H1 (cell line): ENCODE results near the gene SLC6A18. TPM values are rescaled to one million over a fixed set of nuclear protein-coding genes. Genes with fewer than 3 reads are reported as not detected.

Experiments used
- CTCF ChIA-PET: fragments of 300-600 bp; sonication (Branson Sonifier 250); formaldehyde crosslinking; loops from one replicate; lab custom pipeline; 2021; ENCODE audit not compliant: partially characterized antibody; lab: Charles Lee
- POLR2A ChIA-PET: fragments of 300-600 bp; sonication (Branson Sonifier 250); formaldehyde crosslinking; loops from one replicate; lab custom pipeline; 2021; ENCODE audit warnings: inconsistent platforms; ENCODE audit not compliant: partially characterized antibody; lab: Charles Lee
- DNase-seq, 2 experiments: peaks; one replicate each; pipeline versions ENCODE4 v3.0.0 to v3.0.0-alpha.2; 2010 to 2022; ENCODE audit warnings: low spot score in 2 of 2, low read depth in 1 of 2, mixed read lengths in 1 of 2
- FAIRE-seq: peaks from 2 replicates; lab custom pipeline; 2011; peaks lifted over from hg19 to GRCh38; lab: Jason Lieb, UNC
- H2AFZ ChIP-seq: 2 replicates; pipeline ENCODE4 v1.8.1; 2012; ENCODE audit warnings: low read length, inconsistent platforms
- H2AK5ac ChIP-seq: 2 replicates; pipeline ENCODE4 v1.6.1; 2013; ENCODE audit warnings: low read depth, low read length
- H2BK120ac ChIP-seq: replicated peaks from 2 replicates; pipeline ENCODE3; 2013; ENCODE audit warnings: low read depth, low read length, inconsistent platforms
- H2BK12ac ChIP-seq: 2 replicates; pipeline ENCODE4 v1.6.1; 2013; ENCODE audit warnings: low read depth, low read length
- H2BK15ac ChIP-seq: 2 replicates; pipeline ENCODE4 v1.6.1; 2013; ENCODE audit warnings: low read length
- H2BK20ac ChIP-seq: 2 replicates; pipeline ENCODE4 v1.6.1; 2013; ENCODE audit warnings: low read length
- H2BK5ac ChIP-seq: 2 replicates; pipeline ENCODE4 v1.6.1; 2013; ENCODE audit warnings: low read depth, low read length
- H3K14ac ChIP-seq: 2 replicates; pipeline ENCODE4 v1.6.1; 2013; ENCODE audit warnings: inconsistent platforms; ENCODE audit not compliant: insufficient read length
- H3K18ac ChIP-seq: 2 replicates; pipeline ENCODE4 v1.6.1; 2013; ENCODE audit warnings: low read length; ENCODE audit errors: extremely low read depth
- H3K23ac ChIP-seq: 2 replicates; pipeline ENCODE4 v1.6.1; 2013; ENCODE audit warnings: inconsistent platforms; ENCODE audit not compliant: insufficient read length
- H3K23me2 ChIP-seq: 2 replicates; pipeline ENCODE4 v1.6.1; 2013; ENCODE audit warnings: low read depth, low read length
- H3K27ac ChIP-seq: 2 replicates; pipeline ENCODE4 v1.6.1; 2011; ENCODE audit warnings: low read depth, low read length, inconsistent platforms
- H3K27me3 ChIP-seq, 4 experiments: replicated peaks in 1 of 4; 1 replicate in 1 of 4; 2 replicates in 3 of 4; pipeline versions ENCODE4 v1.6.1 to v1.8.1; 2011 to 2013; ENCODE audit warnings: low read length in 3 of 4, mild to moderate bottlenecking in 3 of 4, inconsistent platforms in 2 of 4, mixed read lengths in 2 of 4, moderate library complexity in 1 of 4; ENCODE audit not compliant: control insufficient read depth in 3 of 4, insufficient read depth in 3 of 4; ENCODE audit errors: extremely low read depth in 1 of 4
- H3K36me3 ChIP-seq, 4 experiments: 2 replicates each; pipeline versions ENCODE4 v1.6.1 to v1.8.1; 2011 to 2013; ENCODE audit warnings: mild to moderate bottlenecking in 4 of 4, low read length in 3 of 4, moderate library complexity in 2 of 4, control low read depth in 1 of 4, inconsistent platforms in 1 of 4; ENCODE audit not compliant: insufficient read depth in 4 of 4, control insufficient read depth in 2 of 4
- H3K4ac ChIP-seq: replicated peaks from 2 replicates; pipeline ENCODE3; 2013; ENCODE audit warnings: low read length, low read depth, mixed read lengths, inconsistent platforms; ENCODE audit not compliant: insufficient read length
- H3K4me1 ChIP-seq, 4 experiments: replicated peaks in 1 of 4; 1 replicate in 1 of 4; 2 replicates in 3 of 4; pipeline versions ENCODE4 v1.6.1 to v1.8.1; 2011 to 2013; ENCODE audit warnings: low read length in 3 of 4, inconsistent platforms in 2 of 4, mixed read lengths in 1 of 4; ENCODE audit not compliant: insufficient read depth in 4 of 4, control insufficient read depth in 3 of 4
- H3K4me2 ChIP-seq, 2 experiments: 2 replicates each; pipeline versions ENCODE4 v1.6.1 to v1.8.1; 2011 to 2013; ENCODE audit warnings: low read depth in 2 of 2, low read length in 2 of 2, control low read depth in 1 of 2, inconsistent platforms in 1 of 2, mild to moderate bottlenecking in 1 of 2; ENCODE audit not compliant: insufficient read depth in 1 of 2
- H3K4me3 ChIP-seq, 4 experiments: fragments of 200-600, 300-600 bp in 1 of 4; sonication (generic), shearing (Covaris generic), sonication (Bioruptor Twin) in 1 of 4; 2 replicates each; pipeline versions ENCODE4 v1.5.1 to v1.8.1; 2011 to 2016; ENCODE audit warnings: low read length in 4 of 4, low read depth in 3 of 4, control low read depth in 2 of 4, inconsistent platforms in 2 of 4, mild to moderate bottlenecking in 2 of 4, mixed read lengths in 1 of 4, moderate library complexity in 1 of 4; ENCODE audit not compliant: insufficient read depth in 2 of 4; ENCODE audit errors: extremely low read depth in 1 of 4
- H3K56ac ChIP-seq: replicated peaks from 2 replicates; pipeline ENCODE3; 2013; ENCODE audit warnings: low read depth, mild to moderate bottlenecking, mixed read lengths, low read length, inconsistent platforms; ENCODE audit not compliant: insufficient read length
- H3K79me1 ChIP-seq: 2 replicates; pipeline ENCODE4 v1.6.1; 2013; ENCODE audit warnings: low read depth, low read length, control low read depth
- H3K79me2 ChIP-seq, 2 experiments: 2 replicates each; pipeline versions ENCODE4 v1.6.1 to v1.8.1; 2012 to 2013; ENCODE audit warnings: low read length in 2 of 2, mild to moderate bottlenecking in 2 of 2, inconsistent platforms in 1 of 2; ENCODE audit not compliant: insufficient read depth in 2 of 2, control insufficient read depth in 1 of 2
- H3K9ac ChIP-seq, 4 experiments: replicated peaks in 1 of 4; 1 replicate in 1 of 4; 2 replicates in 3 of 4; pipeline versions ENCODE4 v1.6.1 to v1.8.1; 2011 to 2013; ENCODE audit warnings: low read depth in 3 of 4, low read length in 3 of 4, control low read depth in 2 of 4, mild to moderate bottlenecking in 2 of 4, moderate library complexity in 2 of 4, inconsistent platforms in 1 of 4; ENCODE audit errors: extremely low read depth in 1 of 4
- H3K9me3 ChIP-seq, 2 experiments: 2 replicates each; pipeline versions ENCODE4 v1.6.1 to v1.8.1; 2012 to 2013; ENCODE audit warnings: mild to moderate bottlenecking in 2 of 2, moderate library complexity in 2 of 2, control low read depth in 1 of 2, inconsistent platforms in 1 of 2, low read depth in 1 of 2, low read length in 1 of 2, mixed read lengths in 1 of 2; ENCODE audit not compliant: insufficient read depth in 2 of 2
- H4K20me1 ChIP-seq, 2 experiments: replicated peaks in 1 of 2; 2 replicates each; pipeline versions ENCODE3 to v1.8.1; 2011 to 2013; ENCODE audit warnings: inconsistent platforms in 2 of 2, low read length in 2 of 2, mild to moderate bottlenecking in 1 of 2; ENCODE audit not compliant: insufficient read depth in 2 of 2, control insufficient read depth in 1 of 2
- H4K5ac ChIP-seq: 2 replicates; pipeline ENCODE4 v1.6.1; 2013; ENCODE audit warnings: low read length, low read depth, mixed read lengths, inconsistent platforms; ENCODE audit not compliant: insufficient read length
- H4K8ac ChIP-seq: 2 replicates; pipeline ENCODE4 v1.8.0; 2013; ENCODE audit warnings: mild to moderate bottlenecking, moderate library complexity, low read length, inconsistent platforms; ENCODE audit not compliant: insufficient read depth; ENCODE audit errors: extremely low read depth
- H4K91ac ChIP-seq: replicated peaks from 2 replicates; pipeline ENCODE3; 2013; ENCODE audit warnings: low read length, mixed read lengths, inconsistent platforms; ENCODE audit not compliant: insufficient read length
- CEBPB ChIP-seq: IDR thresholded peaks from 2 replicates; pipeline ENCODE4 v1.6.1; 2012; ENCODE audit warnings: low read depth, low read length
- CHD2 ChIP-seq: IDR thresholded peaks from 2 replicates; pipeline ENCODE4 v1.6.1; 2012; ENCODE audit warnings: low read length, improper control_type of control experiment
- RBBP5 ChIP-seq: IDR thresholded peaks from 2 replicates; pipeline ENCODE4 v1.7.1; 2012; ENCODE audit warnings: low read depth, mild to moderate bottlenecking, inconsistent platforms, low read length, moderate library complexity, borderline replicate concordance
- USF2 ChIP-seq: IDR thresholded peaks from 2 replicates; pipeline ENCODE4 v1.6.1; 2011; ENCODE audit warnings: low read length, improper control_type of control experiment
- WGBS, 2 experiments: shearing (Covaris generic) in 1 of 2; methylation state at CpG; one replicate each; pipeline versions ENCODE4 v1.1.6 to v1.1.7; 2013 to 2015; ENCODE audit warnings: low lambda C conversion rate in 2 of 2, mixed read lengths in 2 of 2, inconsistent platforms in 1 of 2, low coverage in 1 of 2, missing lambda C conversion rate in 1 of 2; ENCODE audit not compliant: insufficient replicate concordance in 2 of 2, insufficient coverage in 1 of 2, insufficient read length in 1 of 2; ENCODE audit errors: extremely low coverage in 1 of 2, missing lambda C conversion rate in 1 of 2; 5-methylcytosine and 5-hydroxymethylcytosine counted together
- polyA plus RNA-seq, 7 experiments: library from polyadenylated mRNA; depleted of rRNA in 3 of 7; stranded (reverse) in 5 of 7; unstranded in 2 of 7; fragments of >200 nt in 5 of 7; fragments of 200-250 nt in 2 of 7; gene quantifications; 1 replicate in 5 of 7; 2 replicates in 1 of 7; 4 replicates in 1 of 7; pipeline versions ENCODE4 v1.2.1 to v1.2.3, GENCODE V29; 2011 to 2013; ENCODE audit warnings: missing spikeins in 2 of 7, mixed read lengths in 2 of 7
- total RNA-seq: library from RNA; stranded (reverse); fragmentation: NEBNext Ultra II Directional; extraction: Animal tissue kit (Norgen Biotek cat#: 25700); gene quantifications from 2 replicates; pipeline ENCODE4 v1.2.1, GENCODE V29; 2021

Gene SLC6A18
- total and polyA plus RNA-seq, 2 of the 8 experiments (the other 6 are each of a cell fraction or from before 2014, with no cell fraction given): not detected

GRCh38 chr5:1178529-1179382, 46.4 kb upstream of the SLC6A18 start:
- no peak for TF ChIP-seq RBBP5
- no peak for TF ChIP-seq CEBPB
- TF ChIP-seq CHD2: no peak
- TF ChIP-seq USF2: no peak
- CTCF ChIA-PET: interaction anchor here (0.8 to 1.5 kb wide), 3 partner anchors 8 to 26 kb away, joined by 3 read pairs; no protein-coding TSS in a partner anchor

More at GRCh38 chr5:1178529-1179382, 46.4 kb upstream of the SLC6A18 start:
- Histone ChIP-seq H3K27ac (no peak overlapping the region), H3K23me2 (no peaks in the 10 kb centered on the region), H4K5ac (no peak overlapping the region), H3K4ac (no peak overlapping the region), H3K36me3 (no peaks in the 10 kb centered on the region), H2BK20ac (no peak overlapping the region), H3K14ac (no peak overlapping the region), H4K8ac (no peak overlapping the region), H4K20me1 (no peaks in the 10 kb centered on the region), H3K9ac (no peak overlapping the region), H2BK5ac (no peak overlapping the region), H2BK120ac (no peak overlapping the region), H3K79me1 (no peaks in the 10 kb centered on the region), H3K4me1 (0 out of 7 replicates have a peak, but pooled peaks cover 0 to 4% (median 0%) of the 10 kb centered on the region in 4 experiments), H3K4me3 (no peak overlapping the region), H3K56ac (no peak overlapping the region), H2AFZ (no peak overlapping the region), H2BK15ac (no peak overlapping the region), H3K27me3 (no peaks in the 10 kb centered on the region), H3K4me2 (no peak overlapping the region), H2AK5ac (no peak overlapping the region), H3K9me3 (no peaks in the 10 kb centered on the region; a peak in 1 of 4 replicates), H2BK12ac (no peak overlapping the region), H3K23ac (no peak overlapping the region), H3K79me2 (no peaks in the 10 kb centered on the region), H3K18ac (no peak overlapping the region), H4K91ac (no peak overlapping the region)
- POLR2A ChIA-PET: no interaction called here
- DNase-seq (no peak), FAIRE-seq (no peak)
- WGBS, 2 experiments: 89% methylated on average over 7 of the region's 34 CpGs; no CpG with 5 or more reads in 1 of the 2 experiments
